SK-N-SH (cell line): ENCODE results near the gene IGFL4. TPM values are rescaled to one million over a fixed set of nuclear protein-coding genes. Genes with fewer than 3 reads are reported as not detected.

Experiments
- CTCF ChIA-PET: fragments of 300-600, 350-600 bp; formaldehyde crosslinking; extraction: SDS; loops from one replicate; lab custom pipeline; 2021; lab: Yijun Ruan, JAX
- POLR2A ChIA-PET: fragments of 350-600 bp; sonication (Branson Sonifier 250); formaldehyde crosslinking; extraction: SDS; loops from one replicate; lab custom pipeline; 2020; ENCODE audit warnings: antibody characterized with exemption, inconsistent platforms; lab: Yijun Ruan, JAX
- DNase-seq: peaks from one replicate; pipeline ENCODE4 v3.0.0; 2012
- H2AFZ ChIP-seq: fragments of 200-600 bp; sonication (generic); 2 replicates; pipeline ENCODE4 v1.8.1; 2016; ENCODE audit warnings: antibody characterized with exemption, mild to moderate bottlenecking, low read depth
- H3F3A ChIP-seq: fragments of 200-600 bp; sonication (generic); replicated peaks from 2 replicates; pipeline ENCODE3; 2016; ENCODE audit warnings: antibody characterized with exemption, mild to moderate bottlenecking; ENCODE audit not compliant: insufficient read depth
- H3K27ac ChIP-seq, 2 experiments: fragments of 200-500 bp in 1 of 2; fragments of 200-600 bp in 1 of 2; sonication (Bioruptor generic) in 1 of 2; sonication (generic), shearing (Covaris generic) in 1 of 2; 2 replicates each; pipeline versions ENCODE4 v1.5.1 to v1.6.1; 2014 to 2016; ENCODE audit warnings: low read depth in 2 of 2, inconsistent platforms in 1 of 2, low read length in 1 of 2, mild to moderate bottlenecking in 1 of 2, mixed read lengths in 1 of 2
- H3K27me3 ChIP-seq: fragments of 200-600 bp; sonication (generic), shearing (Covaris generic); 2 replicates; pipeline ENCODE4 v1.6.1; 2016; ENCODE audit warnings: mixed run types; ENCODE audit not compliant: insufficient read depth
- H3K36me3 ChIP-seq, 2 experiments: fragments of 200-500 bp in 1 of 2; fragments of 200-600 bp in 1 of 2; sonication (Bioruptor generic) in 1 of 2; sonication (generic) in 1 of 2; replicated peaks in 1 of 2; 2 replicates each; pipeline versions ENCODE3 to v1.5.1; 2014 to 2016; ENCODE audit warnings: low read length in 1 of 2, mild to moderate bottlenecking in 1 of 2; ENCODE audit not compliant: insufficient read depth in 2 of 2, control insufficient read depth in 1 of 2
- H3K4me1 ChIP-seq, 2 experiments: fragments of 200-500 bp in 1 of 2; fragments of 200-600 bp in 1 of 2; sonication (Bioruptor generic) in 1 of 2; sonication (generic), shearing (Covaris generic) in 1 of 2; 2 replicates each; pipeline versions ENCODE4 v1.5.1 to v1.6.1; 2014 to 2016; ENCODE audit warnings: low read depth in 1 of 2, low read length in 1 of 2, mixed run types in 1 of 2; ENCODE audit not compliant: insufficient read depth in 2 of 2, control insufficient read depth in 1 of 2
- H3K4me2 ChIP-seq: fragments of 200-600 bp; sonication (generic), shearing (Covaris generic); 2 replicates; pipeline ENCODE4 v1.6.1; 2017; ENCODE audit warnings: mixed run types
- H3K4me3 ChIP-seq, 2 experiments: fragments of 200-500 bp in 1 of 2; fragments of 200-600 bp in 1 of 2; sonication (Bioruptor generic) in 1 of 2; sonication (generic), shearing (Covaris generic) in 1 of 2; 2 replicates each; pipeline versions ENCODE4 v1.5.1 to v1.8.1; 2014 to 2016; ENCODE audit warnings: low read depth in 2 of 2, inconsistent platforms in 1 of 2, low read length in 1 of 2, mild to moderate bottlenecking in 1 of 2, mixed read lengths in 1 of 2, moderate library complexity in 1 of 2
- H3K79me2 ChIP-seq: fragments of 200-600 bp; sonication (generic); 2 replicates; pipeline ENCODE4 v1.8.1; 2017; ENCODE audit warnings: mild to moderate bottlenecking; ENCODE audit not compliant: insufficient read depth
- H3K9ac ChIP-seq: fragments of 200-600 bp; sonication (generic); 2 replicates; pipeline ENCODE4 v1.6.1; 2017; ENCODE audit warnings: mixed run types
- H3K9me2 ChIP-seq: fragments of 200-600 bp; sonication (generic); 2 replicates; pipeline ENCODE4 v1.6.1; 2017; ENCODE audit warnings: mixed run types
- H3K9me3 ChIP-seq: fragments of 200-600 bp; sonication (generic); 2 replicates; pipeline ENCODE4 v1.6.1; 2017; ENCODE audit warnings: mixed run types, mild to moderate bottlenecking, moderate library complexity
- H4K20me1 ChIP-seq: fragments of 200-600 bp; sonication (generic); 2 replicates; pipeline ENCODE4 v1.6.1; 2017; ENCODE audit warnings: mild to moderate bottlenecking, mixed run types; ENCODE audit not compliant: insufficient read depth
- CHD2 ChIP-seq: fragments of 150-350 bp; IDR thresholded peaks from 2 replicates; pipeline ENCODE4 v1.6.1; 2018; ENCODE audit warnings: low read length; ENCODE audit not compliant: partially characterized antibody
- ELF1 ChIP-seq: IDR thresholded peaks from 2 replicates; pipeline ENCODE4 v1.4.0; 2012
- EP300 ChIP-seq, 2 experiments: IDR thresholded peaks; 2 replicates each; pipeline versions ENCODE4 v1.4.0 to v1.6.1; 2012; ENCODE audit warnings: borderline replicate concordance in 1 of 2, low read depth in 1 of 2, low read length in 1 of 2
- EZH2phosphoT487 ChIP-seq: fragments of 200-600 bp; sonication (generic); IDR thresholded peaks from 2 replicates; pipeline ENCODE4 v1.6.1; 2017; ENCODE audit warnings: low read depth, mixed run types, mild to moderate bottlenecking, antibody characterized with exemption, moderate library complexity, borderline replicate concordance
- FOXJ3 ChIP-seq: sonication (generic); formaldehyde crosslinking; IDR thresholded peaks from 2 replicates; pipeline ENCODE4 v1.5.1; 2020; ENCODE audit warnings: mild to moderate bottlenecking, missing genetic modification reagents
- FOXM1 ChIP-seq: IDR thresholded peaks from 2 replicates; pipeline ENCODE4 v1.4.0; 2012; ENCODE audit warnings: low read depth, mild to moderate bottlenecking
- GATA2 ChIP-seq: sonication (generic); formaldehyde crosslinking; IDR thresholded peaks from 2 replicates; pipeline ENCODE4 v1.5.0; 2020; ENCODE audit warnings: mild to moderate bottlenecking, missing genetic modification reagents
- IRF3 ChIP-seq: fragments of 150-350 bp; IDR thresholded peaks from 2 replicates; pipeline ENCODE4 v1.6.1; 2016; ENCODE audit warnings: mild to moderate bottlenecking, low read depth, low read length
- MAX ChIP-seq: IDR thresholded peaks from 2 replicates; pipeline ENCODE4 v1.4.0; 2012; ENCODE audit warnings: low read depth
- MEF2A ChIP-seq: IDR thresholded peaks from 2 replicates; pipeline ENCODE4 v1.4.0; 2012; ENCODE audit warnings: low read depth, borderline replicate concordance
- MXI1 ChIP-seq: IDR thresholded peaks from 2 replicates; pipeline ENCODE4 v1.6.1; 2012; ENCODE audit warnings: mild to moderate bottlenecking, low read depth, low read length, improper control_type of control experiment
- NRF1 ChIP-seq: IDR thresholded peaks from 2 replicates; pipeline ENCODE4 v1.6.1; 2012; ENCODE audit warnings: low read depth, mild to moderate bottlenecking, low read length
- PBX3 ChIP-seq: IDR thresholded peaks from 2 replicates; pipeline ENCODE4; 2012
- POLR2AphosphoS5 ChIP-seq: IDR thresholded peaks from 2 replicates; pipeline ENCODE4 v1.6.1; 2012; ENCODE audit warnings: low read depth, low read length
- RAD21 ChIP-seq: IDR thresholded peaks from 2 replicates; pipeline ENCODE4 v1.6.1; 2012; ENCODE audit warnings: mild to moderate bottlenecking, low read length
- REST ChIP-seq: IDR thresholded peaks from 2 replicates; pipeline ENCODE4 v1.6.1; 2012; ENCODE audit warnings: mild to moderate bottlenecking, low read depth, low read length, moderate library complexity
- RXRA ChIP-seq: IDR thresholded peaks from 2 replicates; pipeline ENCODE4 v1.4.0; 2012; ENCODE audit warnings: low read depth, mild to moderate bottlenecking, borderline replicate concordance
- SIN3A ChIP-seq: IDR thresholded peaks from 2 replicates; pipeline ENCODE4 v1.6.1; 2012; ENCODE audit warnings: low read depth, mild to moderate bottlenecking, low read length, moderate library complexity, borderline replicate concordance
- SMC3 ChIP-seq: IDR thresholded peaks from 2 replicates; pipeline ENCODE4 v1.6.1; 2012; ENCODE audit warnings: low read depth, low read length, improper control_type of control experiment
- TEAD4 ChIP-seq: IDR thresholded peaks from 2 replicates; pipeline ENCODE4 v1.4.0; 2012; ENCODE audit warnings: mild to moderate bottlenecking, borderline replicate concordance; ENCODE audit not compliant: insufficient read depth
- USF1 ChIP-seq: IDR thresholded peaks from 2 replicates; pipeline ENCODE4 v1.4.0; 2012; ENCODE audit warnings: low read depth, borderline replicate concordance
- YY1 ChIP-seq: IDR thresholded peaks from 2 replicates; pipeline ENCODE4 v1.4.0; 2012; ENCODE audit warnings: low read depth, mild to moderate bottlenecking
- WGBS: methylation state at CpG from one replicate; pipeline ENCODE4 v1.1.6; 2017; ENCODE audit warnings: low lambda C conversion rate; 5-methylcytosine and 5-hydroxymethylcytosine counted together
- polyA plus RNA-seq, 3 experiments: library from polyadenylated mRNA; depleted of rRNA; stranded (reverse); fragments of >200 nt; gene quantifications; 2 replicates each; pipeline ENCODE4 v1.2.3, GENCODE V29; 2012

IGFL4 gene
- polyA plus RNA-seq, 1 of the 3 experiments (the other 2 are of a cell fraction): not detected

- TF ChIP-seq PBX3: no peak
- no peak for TF ChIP-seq CHD2
- TF ChIP-seq RAD21: no peak
- TF ChIP-seq ELF1: no peak
- no peak for TF ChIP-seq YY1
- no peak for TF ChIP-seq EP300 (IDR thresholded peaks at IDR 0.05; ENCODE audit: borderline replicate concordance in 1 of 2, low read depth in 1 of 2, low read length in 1 of 2)
- no peak for TF ChIP-seq RXRA
- TF ChIP-seq GATA2 (CRISPR knock-in tag): no peak
- TF ChIP-seq MXI1: no peak
- no peak for TF ChIP-seq NRF1
- TF ChIP-seq, all 33 proteins: peak for 0
These were observed 49.6 kb upstream of the IGFL4 start (continued) for GRCh38 chr19:46090444-46090843.

- H3K27me3 ChIP-seq: no peaks in the 10 kb centered on the region
- H3K4me1 ChIP-seq: no peaks in the 10 kb centered on the region
- no peaks in the 10 kb centered on the region for H3K79me2 ChIP-seq
- POLR2A ChIA-PET: no interaction called here
- H3K9me2 ChIP-seq: no peaks in the 10 kb centered on the region
- no peaks in the 10 kb centered on the region for H3K36me3 ChIP-seq
- no peak for DNase-seq
- H3K27ac ChIP-seq: no peak overlapping the region
- 27% methylated on average over 1 of the region's 1 CpG for WGBS
- H3K4me3 ChIP-seq: no peak overlapping the region
- no peaks in the 10 kb centered on the region for H4K20me1 ChIP-seq
- no peak overlapping the region for H3K4me2 ChIP-seq
- no peak overlapping the region for H3K9ac ChIP-seq
- CTCF ChIA-PET: interaction anchor here (0.6 to 2.9 kb wide), 7 partner anchors 10 to 176 kb away, joined by 3 to 15 read pairs (median 4); no protein-coding TSS in a partner anchor
- TF ChIP-seq MAX: no peak
- TF ChIP-seq FOXJ3 (CRISPR knock-in tag): no peak
- no peak for TF ChIP-seq IRF3
- TF ChIP-seq REST: no peak
- TF ChIP-seq POLR2AphosphoS5: no peak
- no peak for TF ChIP-seq FOXM1
- no peak for TF ChIP-seq RAD21
- no peak for TF ChIP-seq NRF1
- TF ChIP-seq SIN3A: no peak
- no peak for TF ChIP-seq GATA2 (CRISPR knock-in tag)
- no peak for TF ChIP-seq SMC3
- no peak for TF ChIP-seq TEAD4
- TF ChIP-seq YY1: no peak
- no peak for TF ChIP-seq MEF2A
- TF ChIP-seq USF1: no peak
- TF ChIP-seq PBX3: no peak
- TF ChIP-seq EP300 (IDR thresholded peaks at IDR 0.05; ENCODE audit: borderline replicate concordance in 1 of 2, low read depth in 1 of 2, low read length in 1 of 2): no peak
- no peak for TF ChIP-seq RXRA
- no peak for TF ChIP-seq EZH2phosphoT487
- H3F3A ChIP-seq: peaks cover 6% of the 10 kb centered on the region
- peaks cover 17% of the 10 kb centered on the region for H3K9me3 ChIP-seq
- H2AFZ ChIP-seq: no peak overlapping the region
These were observed 48.6 kb upstream of the IGFL4 start for GRCh38 chr19:46089432-46089831.
